Stimulated activated naive CD4-positive, alpha-beta T cell (primary cell): ENCODE results near the gene GIMAP7.
"Not testable (repeated sequence)": the region's sequence is repeated elsewhere in the genome, so short reads cannot be mapped to it uniquely, and the experiment has no call there.

ENCODE experiments used
- DNase-seq, 6 experiments: peaks; one replicate each; lab custom pipeline; 2025; lab: John Stamatoyannopoulos, UW

Gene GIMAP7

DNA sequence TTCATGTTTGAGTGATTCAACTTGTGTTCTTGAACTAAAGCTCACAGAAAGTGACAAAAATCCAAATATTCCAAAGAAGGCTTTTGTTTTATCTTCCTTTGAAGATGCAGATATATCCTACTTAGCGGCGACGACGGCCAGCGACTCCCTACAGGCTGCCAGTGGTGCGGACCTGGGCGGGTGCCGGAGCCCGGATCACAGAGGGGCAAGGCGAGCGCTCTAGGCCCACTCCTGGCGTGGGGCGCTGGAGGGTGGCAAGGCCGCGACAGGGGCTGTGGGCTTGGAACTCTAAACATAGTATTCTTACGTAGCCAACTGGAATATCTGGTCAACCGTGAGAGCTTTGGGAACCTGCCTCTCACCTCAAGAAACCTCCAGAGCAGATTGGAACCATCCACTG, 914 bp upstream of the GIMAP7 start:
- no peak for DNase-seq

DNA sequence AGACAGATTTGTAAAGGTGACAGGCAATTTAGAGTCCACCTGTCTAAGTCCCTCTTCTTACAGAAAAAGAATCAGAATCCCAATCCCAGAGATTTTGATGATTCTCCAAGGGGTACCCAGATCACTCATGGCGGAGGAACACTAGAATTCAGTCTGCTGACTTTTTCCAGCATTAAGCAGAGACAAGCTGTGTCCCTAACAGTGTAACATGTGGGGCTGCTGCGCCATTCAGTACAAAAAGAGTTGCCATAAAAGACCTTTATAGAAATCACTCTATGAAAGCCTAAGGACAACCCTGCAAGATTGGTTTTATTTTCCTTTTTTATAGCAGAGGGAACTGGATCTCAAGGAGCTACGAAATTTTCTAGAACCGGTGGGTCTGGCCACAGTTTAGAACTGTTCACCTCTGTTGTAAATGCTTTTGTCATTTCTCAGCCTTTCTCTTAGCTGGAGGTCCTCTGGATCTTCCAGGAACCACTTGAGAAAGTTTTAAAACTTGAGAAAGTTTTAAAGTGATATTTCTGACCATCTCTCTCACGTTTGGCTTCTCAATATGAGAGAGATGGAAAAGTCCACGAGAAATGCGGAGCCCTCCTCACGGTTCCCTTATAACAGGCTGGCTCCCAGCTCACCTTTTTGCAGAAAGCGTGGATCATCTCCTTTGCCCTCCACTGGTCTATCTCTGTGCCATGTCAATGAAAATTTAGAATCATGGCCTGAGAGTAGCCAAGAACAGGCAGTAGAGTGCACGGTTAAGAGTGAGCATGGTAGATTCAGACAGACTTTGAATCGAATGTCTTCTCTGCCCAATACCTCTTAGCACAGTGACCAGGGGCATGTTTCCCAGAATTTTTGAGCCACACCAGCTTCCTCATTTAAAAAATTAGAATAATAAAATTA, 826 bp downstream of the GIMAP7 start:
- peak in 2 of 6 experiments; percentile 34 to 45 for DNase-seq

DNA sequence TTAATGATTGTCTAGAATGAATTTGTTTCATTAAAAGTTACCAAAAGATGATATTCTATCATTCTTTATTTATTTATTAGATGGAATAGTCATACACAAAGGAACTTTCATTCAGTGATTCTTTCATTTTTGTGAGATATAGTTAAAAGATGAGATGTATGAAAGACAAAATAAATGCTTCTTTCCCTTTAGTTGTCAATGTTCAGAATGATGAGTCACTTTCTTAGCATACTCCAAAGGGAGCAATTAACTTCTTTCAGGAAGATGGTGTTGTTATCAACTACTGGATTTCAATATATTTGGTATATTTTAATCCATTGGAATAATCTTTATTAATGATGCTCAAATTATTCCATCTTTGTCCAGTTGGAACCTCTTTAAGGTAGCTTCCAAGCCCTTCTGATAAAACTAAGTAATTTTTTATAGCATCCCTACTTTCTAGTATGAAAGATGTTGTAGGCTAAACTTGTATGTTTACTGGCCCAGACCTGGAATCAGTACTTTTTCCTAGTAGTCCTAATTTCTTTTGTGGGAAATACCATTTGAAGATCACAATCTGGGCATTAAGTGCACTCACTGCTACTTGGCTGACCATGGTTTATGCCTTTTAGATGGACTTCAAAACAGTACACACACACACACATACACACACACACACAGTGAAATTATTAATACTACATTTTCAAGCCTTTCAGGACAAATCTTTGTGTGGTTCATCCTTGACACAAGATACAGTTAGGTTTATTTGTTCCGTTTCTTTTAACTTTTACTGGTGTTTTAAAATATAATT, 2.5 kb downstream of the GIMAP7 start:
- no peak for DNase-seq

DNA sequence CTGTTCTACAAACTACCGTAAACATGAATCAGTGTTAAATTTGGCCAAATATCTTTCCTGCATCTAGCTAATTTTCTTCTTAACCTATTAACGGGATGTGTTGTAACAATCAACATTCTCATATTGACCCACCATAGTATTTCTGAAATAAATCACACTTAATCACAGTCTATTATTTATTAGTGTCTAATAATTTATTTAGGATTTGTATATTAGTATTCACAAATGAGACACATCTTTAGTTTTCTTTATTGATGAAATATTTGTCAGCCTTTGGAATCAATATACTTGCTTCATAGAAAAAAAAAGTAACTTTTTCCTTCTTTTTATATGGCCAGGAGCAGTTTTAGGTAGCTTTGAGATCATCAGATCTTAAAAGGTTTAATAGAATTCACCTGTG, 4.6 kb downstream of the GIMAP7 start:
- no peak for DNase-seq

DNA sequence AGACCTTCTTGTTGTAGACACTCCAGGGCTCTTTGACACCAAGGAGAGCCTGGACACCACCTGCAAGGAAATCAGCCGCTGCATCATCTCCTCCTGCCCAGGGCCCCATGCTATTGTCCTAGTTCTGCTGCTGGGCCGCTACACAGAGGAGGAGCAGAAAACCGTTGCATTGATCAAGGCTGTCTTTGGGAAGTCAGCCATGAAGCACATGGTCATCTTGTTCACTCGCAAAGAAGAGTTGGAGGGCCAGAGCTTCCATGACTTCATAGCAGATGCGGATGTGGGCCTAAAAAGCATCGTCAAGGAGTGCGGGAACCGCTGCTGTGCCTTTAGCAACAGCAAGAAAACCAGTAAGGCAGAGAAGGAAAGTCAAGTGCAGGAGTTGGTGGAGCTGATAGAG, 5.5 kb downstream of the GIMAP7 start:
- DNase-seq: peak in 2 of 6 experiments; percentile 40 to 42

DNA sequence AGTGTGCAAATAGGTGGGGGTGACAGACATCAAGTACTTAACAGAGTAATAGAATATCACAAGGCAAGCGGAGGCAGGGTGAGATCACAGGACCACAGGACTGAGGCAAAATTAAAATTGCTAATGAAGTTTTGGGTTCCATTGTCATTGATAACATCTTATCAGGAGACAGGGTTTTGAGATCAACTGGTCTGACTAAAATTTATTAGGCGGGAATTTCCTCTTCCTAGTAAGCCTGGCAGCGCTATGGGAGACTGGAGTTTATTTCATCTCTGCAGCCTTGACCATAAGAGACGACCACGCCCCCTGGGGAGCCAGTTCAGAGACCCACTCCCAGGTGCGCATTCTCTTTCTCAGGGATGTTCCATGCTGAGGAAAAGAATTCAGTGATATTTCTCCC, 8.3 kb downstream of the GIMAP7 start:
- not testable (repeated sequence) for DNase-seq

DNA sequence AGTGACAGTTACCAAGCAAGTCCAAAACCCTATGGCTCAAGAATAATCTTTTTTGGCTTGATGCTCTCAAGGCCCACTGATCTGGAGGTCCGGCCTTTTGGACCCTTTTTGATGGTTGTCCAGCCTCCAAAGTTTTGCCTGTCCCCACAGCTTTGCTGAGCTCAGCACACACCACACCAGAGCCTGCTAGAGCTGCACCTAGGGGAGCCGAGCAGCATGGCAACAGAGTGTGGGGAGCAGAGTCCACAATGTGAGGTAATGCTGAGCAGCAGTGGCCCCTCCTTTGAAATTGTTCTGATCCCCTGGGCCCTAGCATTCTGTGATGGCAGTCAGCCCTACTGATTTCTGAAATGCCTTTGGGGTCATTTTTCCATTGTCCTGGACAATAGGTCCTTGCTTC, 9.3 kb downstream of the GIMAP7 start:
- DNase-seq: no peak

DNA sequence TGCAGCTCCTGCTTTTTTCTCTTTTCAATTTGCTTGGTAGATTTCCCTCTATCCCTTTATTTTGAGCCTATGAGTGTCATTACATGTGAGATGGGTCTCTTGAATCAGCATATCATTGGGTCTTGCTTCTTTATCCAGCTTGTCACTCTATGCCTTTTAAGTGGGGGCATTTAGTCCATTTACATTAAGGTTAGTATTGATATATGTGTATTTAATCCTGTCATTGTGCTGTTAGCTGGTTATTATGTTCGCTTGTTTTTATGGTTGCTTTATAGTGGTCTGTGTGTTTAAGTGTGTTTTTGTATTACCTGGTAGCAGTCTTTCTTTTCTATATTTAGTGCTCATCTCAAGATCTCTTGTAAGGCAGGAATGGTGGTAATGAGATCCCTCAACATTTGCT, 17.0 kb downstream of the GIMAP7 start:
- no peak for DNase-seq

DNA sequence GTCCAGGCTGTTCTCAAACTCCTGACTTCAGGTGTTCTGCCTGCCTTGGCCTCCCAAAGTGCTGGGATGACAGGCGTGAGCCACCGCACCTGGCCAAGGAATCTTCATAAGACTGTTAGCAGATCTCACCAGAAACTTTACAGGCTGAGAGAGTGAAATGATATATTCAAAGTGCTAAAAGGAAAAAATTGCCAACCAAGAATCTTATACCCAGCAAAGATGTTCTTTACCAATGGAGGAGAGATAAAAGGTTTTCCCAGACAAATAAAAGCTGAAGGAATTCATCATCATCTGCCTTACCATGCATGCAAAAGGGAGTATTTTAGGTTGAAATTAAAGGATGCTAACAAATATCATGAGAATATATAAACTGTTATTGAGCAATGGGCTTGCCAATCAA, 23.6 kb downstream of the GIMAP7 start:
- DNase-seq: peak in 2 of 6 experiments; percentile 19 to 20

DNA sequence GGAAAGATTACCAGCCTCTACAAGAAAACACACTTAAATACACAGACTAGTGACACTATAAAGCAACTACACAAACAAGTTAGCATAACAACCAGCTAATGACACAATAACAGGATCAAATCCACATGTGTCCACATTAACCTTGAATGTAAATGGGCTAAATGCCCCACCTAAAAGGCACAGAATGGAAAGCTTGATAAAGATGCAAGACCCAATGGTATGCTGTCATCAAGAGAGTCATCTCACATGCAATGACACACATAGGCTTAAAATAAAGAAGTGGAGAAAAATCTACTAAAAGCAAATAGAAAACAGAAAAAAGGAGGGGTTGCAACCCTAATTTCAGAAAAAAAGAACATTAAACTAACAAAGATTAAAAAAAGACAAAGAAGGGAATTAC, 38.5 kb downstream of the GIMAP7 start:
- no peak for DNase-seq

DNA sequence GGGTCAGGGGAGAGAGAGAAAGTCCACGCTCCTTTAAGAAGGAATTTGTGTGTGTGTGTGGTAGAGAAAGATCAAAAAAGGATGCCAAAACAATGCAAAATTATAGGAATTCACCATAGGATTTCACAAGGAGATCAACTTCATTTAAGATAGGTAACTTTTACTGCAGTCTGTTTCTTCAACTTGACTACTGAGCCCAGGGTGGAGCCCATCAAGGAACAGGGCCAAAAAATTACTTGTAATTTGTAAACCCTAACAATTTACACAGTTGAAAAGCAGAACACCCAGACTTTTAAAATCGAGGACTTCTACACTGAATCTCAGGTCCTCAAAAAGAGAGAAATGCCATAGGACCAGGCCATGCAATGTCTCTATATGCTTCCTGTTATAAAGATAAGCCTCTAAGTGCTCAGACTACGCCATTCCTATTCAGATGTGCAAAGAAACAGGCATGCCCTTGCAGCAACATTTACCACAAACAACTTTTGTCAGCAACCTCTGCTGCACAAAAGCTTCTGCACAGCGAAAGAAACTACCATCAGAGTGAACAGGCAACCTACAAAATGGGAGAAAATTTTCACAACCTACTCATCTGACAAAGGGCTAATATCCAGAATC, 42.0 kb downstream of the GIMAP7 start:
- DNase-seq: peak in 3 of 6 experiments; percentile 71 to 77 (median 77)

DNA sequence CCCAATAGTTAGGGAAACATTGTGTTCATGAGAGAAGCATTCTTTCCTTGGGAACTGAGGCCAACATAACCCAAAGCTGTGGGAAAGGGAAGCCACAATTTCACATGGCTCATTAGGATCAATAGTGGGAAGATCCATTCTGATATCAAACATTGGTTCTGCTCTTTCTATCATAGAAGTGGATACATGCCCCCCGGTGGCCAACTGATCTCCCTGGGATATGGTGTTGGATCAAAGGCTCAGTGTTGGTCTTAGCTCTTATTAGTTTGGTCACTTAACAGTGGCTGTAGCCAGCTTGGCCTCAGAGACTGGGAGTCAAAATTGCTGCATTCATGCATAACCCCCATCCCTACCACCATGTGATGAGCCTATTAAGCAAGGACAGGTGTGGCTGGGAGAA, 45.8 kb downstream of the GIMAP7 start:
- DNase-seq: no peak

DNA sequence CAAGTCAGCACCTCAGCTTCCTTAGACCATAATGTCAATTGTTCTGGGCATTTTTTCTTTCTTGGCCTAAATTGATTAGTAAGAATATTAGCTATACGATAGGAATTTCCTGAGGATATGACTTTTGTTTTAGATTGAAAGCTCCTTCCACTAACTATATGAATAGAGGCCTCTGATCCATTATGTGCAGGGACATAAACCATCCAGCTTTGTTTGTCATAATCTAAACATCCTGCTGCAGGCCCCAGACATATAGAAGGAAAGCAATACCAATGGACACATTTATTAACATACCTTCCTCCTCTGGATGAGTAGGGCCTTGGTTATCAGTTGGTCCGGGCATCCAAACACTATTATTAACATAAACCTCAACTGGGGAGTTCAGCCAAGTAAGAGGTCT, 48.2 kb downstream of the GIMAP7 start:
- no peak for DNase-seq

DNA sequence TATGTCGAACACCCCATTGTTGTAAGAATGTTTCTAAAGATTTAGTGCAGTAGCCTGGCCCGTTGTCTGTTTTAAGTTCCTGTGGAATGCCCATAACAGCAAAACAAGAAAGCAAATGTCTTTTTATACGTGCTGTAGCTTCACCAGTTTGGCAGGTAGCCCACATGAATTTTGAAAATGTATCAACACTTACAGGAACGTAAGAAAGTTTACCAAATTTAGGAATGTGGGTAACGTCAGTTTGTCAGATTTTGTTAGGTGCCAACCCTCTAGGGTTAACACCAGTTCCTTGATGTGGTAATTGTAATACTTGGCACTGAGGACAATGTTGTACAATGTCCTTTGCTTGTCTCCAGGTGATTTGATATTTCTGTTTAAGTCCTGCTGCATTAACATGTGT, 49.3 kb downstream of the GIMAP7 start:
- peak in 3 of 6 experiments; percentile 32 to 53 (median 42) for DNase-seq

DNA sequence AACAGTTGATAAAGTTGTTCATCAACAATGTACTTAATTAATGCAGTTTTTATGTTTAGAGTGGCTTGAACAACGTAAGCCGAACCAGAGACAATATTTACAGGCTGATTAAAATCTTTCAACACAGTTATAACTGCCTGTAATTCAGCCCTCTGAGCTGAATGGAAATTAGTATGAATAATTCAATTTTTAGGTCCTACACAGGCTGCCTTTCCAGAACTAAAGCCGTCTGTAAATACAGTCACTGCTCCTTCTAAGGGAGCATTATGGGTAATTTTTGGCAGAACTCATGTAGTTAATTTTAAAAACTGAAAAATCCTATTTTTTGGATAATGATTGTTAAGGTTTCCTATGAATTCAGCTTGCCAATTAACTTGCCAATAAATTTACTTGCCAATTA, 49.9 kb downstream of the GIMAP7 start:
- DNase-seq: no peak

DNA sequence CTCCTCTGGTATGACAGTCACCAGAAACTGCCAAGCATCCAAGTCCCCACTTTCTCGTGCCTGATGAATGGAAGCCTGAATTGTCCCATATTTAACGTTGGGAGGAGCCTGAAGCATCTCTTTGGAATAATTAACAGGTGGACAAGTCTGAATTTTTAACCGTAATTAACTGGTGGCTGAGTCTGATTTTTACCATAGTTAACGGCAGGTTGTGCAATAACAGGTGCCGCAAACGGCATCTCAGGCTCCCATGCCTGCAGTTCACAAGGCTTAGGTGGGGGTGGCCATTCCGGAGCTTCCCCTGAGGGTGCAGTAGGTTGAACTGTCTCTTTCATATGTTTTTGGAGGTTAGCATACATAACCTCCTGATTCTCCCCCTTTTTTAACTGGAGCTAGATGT, 50.6 kb downstream of the GIMAP7 start:
- peak in 1 of 6 experiments; percentile 12 for DNase-seq

DNA sequence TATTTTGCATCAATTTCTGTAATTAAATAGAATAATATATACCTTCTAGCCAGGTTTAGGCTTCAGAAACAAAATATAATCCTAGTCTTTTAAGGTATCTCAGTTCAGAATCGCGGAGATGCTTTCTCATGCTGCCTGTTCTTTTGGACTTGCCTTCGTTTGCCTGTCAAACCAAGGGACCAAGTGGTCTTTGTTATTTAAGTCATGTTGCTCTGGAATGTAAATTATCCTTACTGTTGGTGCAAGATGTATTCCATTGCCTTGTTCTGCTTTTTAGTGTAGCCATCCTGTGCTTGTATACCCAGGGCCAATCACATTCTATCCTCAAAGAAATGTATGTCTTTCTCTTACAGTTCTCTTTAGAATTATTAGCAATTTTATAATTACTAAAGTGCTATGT, 51.5 kb downstream of the GIMAP7 start:
- no peak for DNase-seq

DNA sequence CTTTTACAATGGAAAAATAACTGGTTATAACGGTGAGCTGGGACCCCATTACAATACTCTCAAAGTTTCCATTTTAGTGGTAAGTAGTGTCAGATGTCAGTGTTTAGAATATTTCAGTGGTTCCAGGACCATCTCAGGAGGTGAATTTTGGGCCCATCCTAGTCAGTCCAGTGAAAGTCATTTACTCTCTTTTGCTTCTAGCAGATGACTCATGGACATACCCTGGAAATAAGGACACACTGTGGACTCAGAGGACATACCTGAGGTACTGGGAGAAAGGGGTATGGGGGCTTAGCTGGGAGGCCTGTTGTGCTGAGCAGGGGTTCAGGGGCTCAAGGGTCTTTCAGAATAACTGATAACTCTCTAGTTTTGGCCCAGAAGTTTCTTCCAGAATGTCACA, 51.9 kb downstream of the GIMAP7 start:
- DNase-seq: no peak

DNA sequence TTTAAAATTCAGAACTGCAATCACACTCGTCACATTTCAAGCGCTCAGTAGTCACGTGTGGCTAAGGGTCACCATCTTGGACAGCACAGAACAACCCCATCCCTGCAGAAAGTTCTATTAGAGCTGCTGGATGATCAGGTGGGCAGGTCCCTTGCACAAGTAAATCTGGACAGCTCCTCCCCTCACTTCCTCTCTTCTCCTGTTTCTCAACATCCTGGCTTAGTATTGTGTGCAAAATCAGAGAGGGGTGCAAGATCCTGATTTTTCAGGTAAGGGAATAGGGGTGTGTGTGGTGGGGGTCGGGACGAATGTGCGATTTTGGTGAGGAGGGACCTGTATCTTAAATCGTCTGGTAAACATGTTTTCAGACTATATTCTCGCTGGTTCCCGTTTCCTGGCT, 52.5 kb downstream of the GIMAP7 start, which contains the start of gene GIMAP4:
TSS of gene GIMAP4 (plus strand) at position 222 of the 400 bp plus-strand sequence. CDS start 2,512 bp downstream, outside the sequence.
- DNase-seq: peak in 3 of 6 experiments; percentile 24 to 61 (median 43)

DNA sequence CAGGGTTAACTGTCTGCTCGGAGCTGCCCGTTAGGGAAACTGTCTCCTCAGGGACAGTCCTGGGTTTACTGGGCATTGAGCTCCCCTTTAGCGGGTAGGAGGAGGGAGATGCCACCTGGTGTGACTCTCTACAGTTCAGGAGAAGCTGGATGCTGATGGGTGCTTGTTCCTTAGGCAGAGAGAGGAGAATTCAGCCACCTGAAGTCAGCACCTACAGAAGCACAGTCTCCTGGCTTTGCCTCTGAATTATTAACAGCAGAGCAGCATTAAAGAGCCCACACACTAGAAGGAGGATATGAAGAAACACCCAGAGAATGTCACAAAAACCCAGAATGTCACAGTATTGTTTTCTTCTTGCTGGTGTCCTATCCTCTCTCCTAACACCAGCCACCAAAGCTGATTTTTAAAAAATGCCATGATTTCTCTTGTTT, 53.2 kb downstream of the GIMAP7 start:
- peak in 2 of 6 experiments; percentile 38 to 53 for DNase-seq

DNA sequence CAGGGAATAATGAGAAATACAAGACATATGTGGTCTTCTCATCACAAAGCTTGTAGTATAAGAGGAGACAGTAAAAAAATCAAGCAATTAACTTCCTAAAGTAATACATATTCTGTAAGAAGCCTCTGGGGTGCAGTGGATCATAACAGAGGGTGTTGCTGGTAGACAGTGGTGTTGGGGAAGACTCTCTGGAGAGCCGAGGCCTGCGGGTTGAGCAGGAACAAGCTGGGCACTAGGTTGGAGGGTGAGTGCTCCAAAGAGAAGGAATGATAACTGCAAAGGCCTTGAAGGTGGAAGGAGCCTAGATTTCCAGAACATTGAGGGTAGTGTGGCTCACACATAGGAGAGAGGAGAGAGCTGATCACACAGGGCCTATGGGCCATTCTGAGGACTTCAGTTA, 54.0 kb downstream of the GIMAP7 start:
- DNase-seq: peak in 3 of 6 experiments; percentile 50 to 58 (median 58)

DNA sequence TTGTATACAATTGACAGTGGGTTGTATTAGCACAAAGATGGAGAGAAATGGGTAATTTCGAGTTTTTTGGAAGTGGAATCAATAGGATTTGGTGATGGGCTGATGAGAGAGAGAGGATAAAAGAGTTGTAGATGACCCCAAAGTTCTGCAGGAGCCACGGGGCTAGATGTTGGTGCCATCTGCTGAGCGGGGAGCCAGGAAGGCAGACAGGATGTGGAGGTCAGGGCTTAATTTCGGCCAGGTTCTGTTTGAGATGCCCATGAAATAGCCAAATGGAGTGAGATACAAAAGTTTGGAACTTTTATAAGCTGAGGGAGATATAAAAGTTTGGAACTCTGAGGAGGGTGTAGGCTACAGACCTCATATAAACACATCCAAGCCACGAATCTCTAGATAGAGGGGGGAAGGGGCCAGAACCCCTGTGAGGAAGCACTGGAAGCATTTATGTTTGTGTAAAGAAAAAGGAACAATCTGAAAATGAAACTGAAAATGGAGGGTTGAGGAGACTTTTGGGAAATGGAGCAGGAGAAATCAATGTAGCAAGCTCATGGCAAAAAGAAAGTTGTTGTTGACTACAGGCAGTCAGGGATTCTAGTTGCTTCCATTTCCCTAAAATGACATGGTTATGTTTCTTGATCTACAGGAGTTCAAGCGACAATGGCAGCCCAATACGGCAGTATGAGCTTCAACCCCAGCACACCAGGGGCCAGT, 54.7 kb downstream of the GIMAP7 start:
- DNase-seq: no peak
